Measurements from ENCODE around the gene MAD1L1. TPM values are rescaled to one million over a fixed set of nuclear protein-coding genes. Genes with fewer than 3 reads are reported as not detected.
A peak's percentile ranks its signal among the peaks of the same experiment; 100 is the strongest.

The MAD1L1 gene
- total and polyA plus RNA-seq, 2 of the 4 experiments (the other 2 are of a cell fraction), result 29.0 to 40.9 TPM

GRCh38 chr7:1949681-1950055, 283.1 kb downstream of the MAD1L1 start:
- Histone ChIP-seq H2AK9ac (replicated peaks; ENCODE audit: low read depth, low read length, poor library complexity) (peak overlapping the region; percentile 42), H4K91ac (ENCODE audit: insufficient read depth, low read depth, low read length) (no peak overlapping the region), H3K4me1 (ENCODE audit: control insufficient read depth, insufficient read depth, low read length) (no peaks in the 10 kb centered on the region), H3K14ac (replicated peaks; ENCODE audit: low read depth, low read length) (no peak overlapping the region), H2AFZ (replicated peaks; ENCODE audit: low read length, poor library complexity) (no peak overlapping the region), H3K9me1 (ENCODE audit: insufficient read depth, low read length) (peaks cover 2% of the 10 kb centered on the region; the same call in 1 of the 2 replicates), H2AK5ac (ENCODE audit: low read depth, low read length) (no peak overlapping the region), H3K4me2 (ENCODE audit: low read depth, low read length) (no peak overlapping the region), H3K79me1 (ENCODE audit: low read depth in 1 of 2, low read length in 2 of 2) (peaks cover 0 to 5% of the 10 kb centered on the region in 2 experiments; a peak in 1 of 4 replicates), H3K9me3 (ENCODE audit: control insufficient read depth, insufficient read depth, low read length) (no peaks in the 10 kb centered on the region), H3K4me3 (ENCODE audit: insufficient read depth, low read depth, low read length) (no peak overlapping the region), H2BK120ac (ENCODE audit: low read depth, low read length) (no peak overlapping the region), H3K56ac (ENCODE audit: extremely low read depth, insufficient read depth, low read length) (no peak overlapping the region), H3K36me3 (ENCODE audit: control insufficient read depth, insufficient read depth, low read length) (peaks cover 2% of the 10 kb centered on the region; the same call in 1 of the 2 replicates), H3K9ac (ENCODE audit: low read depth, low read length) (no peak overlapping the region), H2BK20ac (ENCODE audit: low read depth, low read length) (no peak overlapping the region), H3K23ac (ENCODE audit: low read depth, low read length) (no peak overlapping the region), H3K18ac (ENCODE audit: low read depth, low read length) (no peak overlapping the region), H3K27ac (ENCODE audit: insufficient read depth, low read length) (no peak overlapping the region), H4K5ac (ENCODE audit: low read depth, low read length) (no peak overlapping the region), H2BK5ac (ENCODE audit: low read depth, low read length, poor library complexity, severe bottlenecking) (no peak overlapping the region), H3K4ac (ENCODE audit: low read depth, low read length) (no peak overlapping the region), H3K27me3 (ENCODE audit: control insufficient read depth, insufficient read depth, low read length) (no peaks in the 10 kb centered on the region), H4K8ac (ENCODE audit: low read depth in 2 of 2, low read length in 2 of 2) (no peak overlapping the region), H2BK15ac (ENCODE audit: low read depth, low read length) (no peak overlapping the region), H4K20me1 (ENCODE audit: insufficient read depth, low read length) (no peaks in the 10 kb centered on the region; the same call in 1 of the 2 replicates)
- DNase-seq, result no peak
- no TSS peak for BruUV-seq (replicated peaks)
- no peak for ATAC-seq (ENCODE audit: low read depth)
- in situ Hi-C loops (cut with MboI; ENCODE audit: low sequenced_read_pairs) (no loop called here), intact Hi-C loops (cut with micrococcal nuclease) (no loop called here), dilution Hi-C loops (cut with HindIII; ENCODE audit: low sequenced_read_pairs, unreplicated experiment) (no loop called here)
- 81% methylated on average over 11 of the region's 15 CpGs; no CpG with 5 or more reads in 1 of the 2 experiments for WGBS, 2 experiments (ENCODE audit: extremely low coverage in 2 of 2, insufficient read length in 1 of 2)
- ChIA-PET CTCF (no interaction called here), POLR2A (ENCODE audit: unreplicated experiment) (no interaction called here)
- TF ChIP-seq RAD21 (IDR thresholded peaks at IDR 0.05; ENCODE audit: low read length), result no peak
- TF ChIP-seq CEBPB (IDR thresholded peaks at IDR 0.05; ENCODE audit: low read depth, low read length), result no peak
- TF ChIP-seq MXI1 (IDR thresholded peaks at IDR 0.05; ENCODE audit: borderline replicate concordance, low read depth, low read length), result no peak
- no peak for TF ChIP-seq FOS (IDR thresholded peaks at IDR 0.05; ENCODE audit: low read depth, low read length)
- no peak for TF ChIP-seq NFE2L2 (IDR thresholded peaks at IDR 0.05; ENCODE audit: low read depth, low read length)
- TF ChIP-seq MAZ (IDR thresholded peaks at IDR 0.05; ENCODE audit: borderline replicate concordance, low read depth, low read length), result no peak
- no peak for TF ChIP-seq RCOR1 (IDR thresholded peaks at IDR 0.05; ENCODE audit: insufficient replicate concordance, low read length)
- no peak for TF ChIP-seq BHLHE40 (IDR thresholded peaks at IDR 0.05; ENCODE audit: low read depth, low read length)
- no peak for TF ChIP-seq ELK1 (IDR thresholded peaks at IDR 0.05; ENCODE audit: borderline replicate concordance, low read depth, low read length)
- TF ChIP-seq CHD1 (IDR thresholded peaks at IDR 0.05; ENCODE audit: low read depth, low read length), result no peak
- TF ChIP-seq USF2 (IDR thresholded peaks at IDR 0.05; ENCODE audit: low read depth, low read length), result no peak
- TF ChIP-seq SMC3 (IDR thresholded peaks at IDR 0.05; ENCODE audit: low read depth, low read length), result no peak
- TF ChIP-seq POLR2A (IDR thresholded peaks at IDR 0.05; ENCODE audit: low read depth, low read length), result no peak
- no peak for TF ChIP-seq MAFK (IDR thresholded peaks at IDR 0.05; ENCODE audit: low read depth, low read length)
- TF ChIP-seq RFX5 (IDR thresholded peaks at IDR 0.05; ENCODE audit: low read depth, low read length), result no peak
- no peak for TF ChIP-seq CTCF (conservative IDR thresholded peaks at IDR 0.05; ENCODE audit: low read depth, low read length)
